Muscle of back (tissue), 11 donors: ENCODE measurements around the gene HMCN1. TPM values are rescaled to one million over a fixed set of nuclear protein-coding genes. Genes with fewer than 3 reads are reported as not detected.
"Not testable (repeated sequence)": the region's sequence is repeated elsewhere in the genome, so short reads cannot be mapped to it uniquely, and the experiment has no call there.

Source experiments
- DNase-seq, 3 donors: peaks; one replicate each; pipeline versions ENCODE4 v3.0.0 to v3.0.0-alpha.2; 2013
- polyA plus RNA-seq, 10 donors: library from polyadenylated mRNA; unstranded; fragments of 120-200 nt; gene quantifications; one replicate each; pipeline ENCODE4 v1.2.1, GENCODE V29; 2013; ENCODE audit not compliant: insufficient read length in 10 of 10

The HMCN1 gene
- polyA plus RNA-seq, 10 donors: 7.7 to 23.8 (median 14.1) TPM

DNA sequence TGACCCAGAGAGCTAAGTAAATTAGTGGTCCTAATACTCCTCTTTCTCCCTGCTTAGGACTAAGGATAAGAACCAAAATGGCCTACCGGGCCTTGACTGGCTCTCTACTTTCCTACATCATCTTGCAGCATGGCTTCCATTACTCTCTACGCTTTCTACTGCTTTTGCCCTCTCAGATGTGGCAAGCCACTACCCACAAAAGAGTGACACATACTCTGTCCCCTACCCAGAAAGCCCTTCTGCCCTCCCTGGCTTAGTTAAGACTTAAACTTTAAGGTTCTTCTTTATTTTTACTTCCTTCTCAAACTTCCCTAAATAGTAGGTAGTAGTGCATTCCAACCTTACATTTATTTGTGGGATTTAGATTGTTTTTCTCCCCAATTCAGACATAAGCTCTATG, 412.8 kb downstream of the HMCN1 start:
- DNase-seq: no peak

DNA sequence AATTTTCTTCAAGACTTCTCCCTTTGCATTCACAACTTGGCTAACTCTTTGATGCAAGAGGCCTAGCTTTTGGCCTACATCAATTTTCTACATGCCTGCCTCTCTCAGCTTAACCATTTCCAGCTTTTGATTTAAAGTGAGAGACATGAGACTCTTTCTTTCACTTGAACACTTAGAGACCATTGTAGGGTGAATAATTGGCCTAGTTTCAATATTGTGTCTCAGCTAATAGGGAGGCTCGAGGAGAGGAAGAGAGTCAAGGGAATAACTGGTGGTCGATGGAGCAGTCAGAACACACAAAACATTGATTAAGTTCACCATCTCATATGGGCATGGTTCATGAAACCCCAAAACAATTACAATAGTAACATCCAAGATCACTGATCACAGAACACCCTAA, 415.4 kb downstream of the HMCN1 start:
- no peak for DNase-seq

GRCh38 chr1:186152227-186152619, 418.0 kb downstream of the HMCN1 start:
- DNase-seq: no peak

- DNase-seq: peak in 1 of 3 donors; percentile 33
Measured at GRCh38 chr1:186152620-186153239, 418.5 kb downstream of the HMCN1 start.

DNA sequence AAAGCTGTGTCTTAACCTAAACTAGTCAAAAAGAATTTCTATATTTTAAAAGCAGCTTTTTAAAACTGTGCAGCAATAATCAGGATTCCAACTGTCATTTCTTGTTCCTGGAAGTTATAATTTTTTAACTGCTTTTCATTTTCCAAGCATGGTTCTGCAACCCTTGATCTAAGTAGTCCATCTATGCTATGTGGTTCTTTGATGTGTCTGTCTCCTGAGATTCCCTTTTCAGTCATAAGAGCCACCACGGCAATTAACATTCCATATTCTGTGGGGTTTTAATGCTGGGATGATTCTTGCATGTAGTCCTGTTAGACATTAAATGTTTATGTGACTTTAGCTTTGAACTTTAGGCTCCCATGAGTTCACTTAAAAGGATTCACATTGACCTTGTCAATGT, 420.5 kb downstream of the HMCN1 start:
- no peak for DNase-seq

DNA sequence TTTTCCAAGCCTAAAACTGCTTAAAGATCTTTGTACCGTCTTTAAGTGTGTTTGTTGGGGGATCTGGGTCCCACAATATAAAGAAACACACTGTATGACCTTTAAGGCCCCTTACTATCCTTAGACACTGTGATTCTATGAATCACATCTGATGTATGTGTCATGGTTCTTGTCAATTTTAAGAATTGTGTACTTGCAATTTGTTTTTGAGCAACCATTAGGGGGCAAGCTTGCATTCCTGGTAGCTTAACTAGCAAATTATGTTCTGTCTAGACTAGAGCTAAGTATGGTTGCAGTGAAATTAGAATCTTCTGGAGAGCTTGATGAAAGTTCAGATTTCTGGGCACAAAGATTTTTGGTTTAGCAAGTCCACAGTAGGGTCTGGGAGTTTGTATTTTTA, 421.4 kb downstream of the HMCN1 start:
- peak in 2 of 3 donors; percentile 35 to 59 for DNase-seq

DNA sequence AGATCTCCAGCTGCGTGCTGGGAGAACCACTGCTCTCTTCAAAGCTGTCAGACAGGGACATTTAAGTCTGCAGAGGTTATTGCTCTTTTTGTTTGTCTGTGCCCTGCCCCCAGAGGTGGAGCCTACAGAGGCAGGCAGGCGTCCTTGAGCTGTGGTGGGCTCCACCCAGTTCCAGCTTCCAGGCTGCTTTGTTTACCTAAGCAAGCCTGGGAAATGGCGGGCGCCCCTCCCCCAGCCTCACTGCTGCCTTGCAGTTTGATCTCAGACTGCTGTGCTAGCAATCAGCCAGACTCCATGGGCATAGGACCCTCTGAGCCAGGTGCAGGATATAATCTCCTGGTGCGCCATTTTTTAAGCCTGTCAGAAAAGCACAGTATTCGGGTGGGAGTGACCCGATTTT, 428.7 kb downstream of the HMCN1 start:
- DNase-seq: not testable (repeated sequence)

- DNase-seq: no peak
Measured at GRCh38 chr1:186164773-186165172, 430.6 kb downstream of the HMCN1 start.

GRCh38 chr1:186165303-186165702, 431.1 kb downstream of the HMCN1 start:
- DNase-seq: no peak

DNA sequence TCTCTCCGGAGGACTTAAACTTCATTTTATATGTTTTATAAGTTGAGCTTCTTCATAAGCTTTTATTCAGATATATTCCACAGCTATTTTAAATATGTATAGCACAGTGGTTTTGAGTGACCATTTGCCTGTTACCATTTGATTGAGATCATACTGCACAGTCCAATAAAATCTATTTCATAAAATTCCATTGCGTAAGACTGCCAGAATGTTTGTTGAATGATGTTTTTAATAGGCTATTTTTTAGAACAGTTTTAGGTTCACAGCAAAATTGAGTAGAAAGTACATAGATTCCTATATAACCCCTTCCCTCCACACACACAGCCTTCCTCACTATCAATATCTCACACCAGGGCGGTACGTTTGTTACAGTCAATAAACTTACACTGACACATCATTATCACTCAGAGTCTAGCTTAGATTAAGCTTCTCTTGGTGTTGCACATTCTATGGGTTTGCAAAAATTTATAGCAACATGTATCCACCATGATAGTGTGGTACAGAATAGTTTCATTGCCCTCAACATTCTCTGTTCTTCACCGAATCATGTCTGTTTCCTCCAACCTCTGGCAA, 433.0 kb downstream of the HMCN1 start:
- DNase-seq: no peak

GRCh38 chr1:186175588-186175987, 441.4 kb downstream of the HMCN1 start:
- DNase-seq: no peak

DNA sequence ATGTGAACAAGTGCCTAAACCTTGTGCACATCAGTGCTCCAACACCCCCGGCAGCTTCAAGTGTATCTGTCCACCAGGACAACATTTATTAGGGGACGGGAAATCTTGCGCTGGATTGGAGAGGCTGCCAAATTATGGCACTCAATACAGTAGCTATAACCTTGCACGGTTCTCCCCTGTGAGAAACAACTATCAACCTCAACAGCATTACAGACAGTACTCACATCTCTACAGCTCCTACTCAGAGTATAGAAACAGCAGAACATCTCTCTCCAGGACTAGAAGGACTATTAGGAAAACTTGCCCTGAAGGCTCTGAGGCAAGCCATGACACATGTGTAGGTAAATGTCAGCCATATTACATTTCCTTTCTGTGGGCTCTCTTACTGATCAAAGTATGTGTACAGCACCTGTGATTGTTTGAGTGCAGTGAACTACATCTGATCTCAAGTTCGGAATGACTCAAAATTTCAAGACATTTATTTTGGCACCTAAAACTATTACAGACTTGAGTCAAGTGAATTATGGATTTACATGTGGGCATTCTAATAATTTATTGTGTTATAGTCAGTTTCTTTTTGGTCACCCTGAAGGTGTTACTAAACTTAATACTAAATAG, 444.3 kb downstream of the HMCN1 start:
- DNase-seq: no peak

DNA sequence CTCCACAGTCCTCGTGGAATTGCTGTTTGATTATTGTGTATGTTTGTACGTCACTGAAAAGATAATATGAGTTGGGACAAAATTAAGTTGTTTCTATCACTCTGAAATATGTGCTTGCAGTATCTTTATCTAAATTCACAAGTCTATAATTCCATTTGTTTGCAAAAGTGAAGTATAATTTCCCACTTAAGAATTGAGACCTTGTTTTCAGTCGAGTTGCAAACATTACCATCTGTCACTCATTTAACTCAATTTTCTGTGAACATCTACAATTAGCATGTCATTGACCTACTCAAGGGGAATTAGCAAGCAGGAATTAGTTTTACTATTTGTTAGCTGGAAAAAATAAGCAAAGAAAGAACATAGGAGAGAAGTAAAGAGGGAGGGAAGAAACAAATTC, 445.0 kb downstream of the HMCN1 start:
- no peak for DNase-seq

DNA sequence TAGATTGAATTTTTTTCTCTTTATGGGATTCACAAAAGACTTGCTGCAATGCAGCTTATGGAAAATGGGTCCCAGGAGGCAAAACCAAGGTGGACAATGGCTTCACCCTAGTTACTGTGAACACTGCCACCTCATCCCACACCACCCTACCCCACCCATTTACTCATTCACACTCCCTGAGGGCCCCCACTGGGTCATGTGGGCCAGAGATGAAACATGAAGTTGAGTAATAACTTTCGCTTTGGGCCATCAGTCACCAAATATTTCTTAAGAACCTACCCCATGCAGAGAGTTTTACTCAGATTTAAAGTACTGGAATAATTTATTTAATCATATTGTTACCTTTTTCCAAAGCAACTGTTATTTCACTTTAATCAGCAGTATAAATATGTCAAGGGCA, 449.0 kb downstream of the HMCN1 start:
- peak in 1 of 3 donors; percentile 43 for DNase-seq

DNA sequence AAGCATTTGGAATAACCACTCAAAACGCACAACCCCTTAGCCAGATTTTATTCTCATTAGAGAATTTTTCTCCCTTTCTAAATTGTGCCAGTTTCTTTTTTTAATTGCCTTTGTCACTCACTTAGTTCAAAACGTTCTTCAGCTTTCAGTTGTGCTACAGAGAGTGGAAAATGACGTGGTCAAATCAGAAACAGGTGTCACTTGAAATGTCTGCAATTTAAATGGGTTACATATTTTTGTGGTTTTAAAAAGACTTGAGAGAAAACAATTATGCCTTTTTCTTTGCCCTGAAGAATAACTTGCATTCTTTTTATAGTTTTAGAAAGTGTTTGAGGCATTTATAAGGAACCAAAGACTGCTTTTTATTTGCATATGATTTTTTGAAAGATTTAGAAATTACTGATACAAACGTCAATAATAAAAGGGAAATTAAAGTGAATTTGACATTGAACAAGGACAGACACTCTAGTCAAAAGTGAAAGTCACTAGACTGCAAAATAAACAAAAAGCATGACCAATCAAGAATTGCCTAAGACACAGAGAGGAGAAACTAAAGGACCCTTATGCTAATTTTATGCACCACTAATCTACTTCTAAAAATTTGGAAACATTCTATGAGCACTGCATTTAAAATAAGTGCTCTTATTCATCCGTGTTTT, 449.9 kb downstream of the HMCN1 start:
- peak in 1 of 3 donors; percentile 65 for DNase-seq

- DNase-seq: not testable (repeated sequence)
Measured at GRCh38 chr1:186186251-186186650, 452.1 kb downstream of the HMCN1 start.

GRCh38 chr1:186187601-186188000, 453.4 kb downstream of the HMCN1 start:
- DNase-seq: no peak

- DNase-seq: peak in 1 of 3 donors; percentile 85
Measured at GRCh38 chr1:186188004-186188539, 453.9 kb downstream of the HMCN1 start.

GRCh38 chr1:186188736-186189135, 454.5 kb downstream of the HMCN1 start:
- DNase-seq: no peak

DNA sequence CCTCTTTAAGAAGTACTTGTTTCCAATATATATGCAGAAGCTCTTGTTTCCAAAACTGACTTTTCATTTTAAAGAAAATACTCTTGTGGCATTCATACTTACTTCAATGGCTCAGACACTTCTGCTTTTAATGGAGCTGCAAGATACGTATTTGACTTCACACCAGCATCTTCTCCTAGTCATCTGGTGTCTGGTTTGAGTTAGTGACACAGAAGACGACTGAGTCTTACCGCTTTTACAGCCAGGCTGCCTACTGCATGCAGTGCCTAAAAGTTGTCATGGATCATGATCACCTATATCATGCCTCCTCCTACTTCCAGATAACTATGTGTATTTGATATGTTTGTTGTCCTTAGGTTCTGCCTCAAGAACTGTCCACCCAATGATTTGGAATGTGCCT, 455.0 kb downstream of the HMCN1 start:
- DNase-seq: no peak

DNA sequence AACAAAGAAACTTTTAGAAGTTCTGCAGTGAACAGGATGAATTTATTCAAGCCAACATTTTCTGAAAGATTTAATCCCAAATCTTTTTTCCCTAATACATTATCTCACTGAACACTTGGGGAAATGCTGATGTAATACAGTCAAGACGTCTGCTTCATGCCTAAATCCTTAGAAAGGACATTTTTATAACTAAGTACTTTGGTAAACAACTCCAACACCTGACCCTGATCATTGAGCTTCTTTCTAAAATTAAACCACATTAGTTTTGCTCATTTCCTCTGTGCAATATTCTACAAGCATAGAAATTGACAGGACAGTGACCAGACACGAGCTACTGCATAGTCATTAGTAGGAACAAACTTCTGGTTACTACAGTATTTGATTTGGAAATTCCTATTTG, 457.3 kb downstream of the HMCN1 start:
- no peak for DNase-seq

DNA sequence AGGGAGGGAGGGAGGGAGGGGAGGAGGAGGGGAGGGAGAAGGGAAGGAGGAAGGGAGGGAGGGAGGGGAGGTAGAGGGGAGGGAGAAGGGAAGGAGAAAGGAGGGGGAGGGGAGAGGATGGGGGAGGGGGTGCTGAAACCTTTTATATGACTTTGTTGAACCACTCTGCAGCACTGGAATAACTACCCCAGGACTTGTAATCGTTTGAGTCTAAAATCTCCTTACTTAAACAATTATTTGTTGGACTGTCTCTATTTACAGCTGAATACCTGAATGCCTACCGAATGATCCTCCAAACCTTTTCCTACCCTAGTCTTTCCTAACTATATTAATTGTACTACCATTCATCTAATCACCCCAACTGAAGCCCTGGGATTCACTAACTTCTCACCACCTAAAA, 459.0 kb downstream of the HMCN1 start:
- DNase-seq: no peak
